Upper lobe of left lung (tissue), 6 donors: ENCODE measurements around the gene PSG5. TPM values are rescaled to one million over a fixed set of nuclear protein-coding genes. Genes with fewer than 3 reads are reported as not detected.
A peak's percentile ranks its signal among the peaks of the same experiment; 100 is the strongest.
"Not testable (repeated sequence)": the region's sequence is repeated elsewhere in the genome, so short reads cannot be mapped to it uniquely, and the experiment has no call there.

ENCODE experiments used
- ATAC-seq, 2 donors: fragments of 200-7000 bp; cut with Tn5 transposase; one replicate each; pipeline ENCODE4 v1.9.1; 2022; ENCODE audit warnings: mild to moderate bottlenecking in 2 of 2, moderate library complexity in 2 of 2; ENCODE audit not compliant: low FRiP score in 2 of 2
- DNase-seq, 2 donors: peaks; one replicate each; pipeline ENCODE4 v3.0.0-alpha.2; 2019 to 2020
- H3K27ac ChIP-seq, 4 donors: fragments of 200-600 bp; sonication (generic); one replicate each; pipeline ENCODE4 v1.5.1; 2016 to 2019
- H3K27me3 ChIP-seq, 4 donors: fragments of 200-600 bp; sonication (generic); one replicate each; pipeline ENCODE4 v1.5.1; 2017 to 2019
- H3K36me3 ChIP-seq, 4 donors: fragments of 200-600 bp; sonication (generic); one replicate each; pipeline ENCODE4 v1.5.1; 2016 to 2019
- H3K4me1 ChIP-seq, 4 donors: fragments of 200-600 bp; sonication (generic); one replicate each; pipeline ENCODE4 v1.5.1; 2018 to 2019
- H3K4me3 ChIP-seq, 4 donors: fragments of 200-600 bp; sonication (generic); one replicate each; pipeline ENCODE4 v1.5.1; 2017 to 2019; ENCODE audit warnings: mild to moderate bottlenecking in 2 of 4, moderate library complexity in 1 of 4
- H3K9me3 ChIP-seq, 4 donors: fragments of 200-600 bp; sonication (generic); one replicate each; pipeline ENCODE4 v1.5.1; 2018 to 2019
- CTCF ChIP-seq, 6 experiments: fragments of 450-650 bp in 4 of 6; fragments of 200-600 bp in 2 of 6; sonication (generic) in 2 of 6; IDR thresholded peaks; one replicate each; pipeline ENCODE4 v1.5.1; 2016 to 2019; ENCODE audit warnings: antibody characterized with exemption in 6 of 6
- EP300 ChIP-seq, 4 donors: sonication (generic); formaldehyde crosslinking; IDR thresholded peaks; one replicate each; pipeline ENCODE4 v1.5.1; 2017; ENCODE audit warnings: antibody characterized with exemption in 4 of 4, control low read depth in 2 of 4
- POLR2A ChIP-seq, 4 donors: fragments of 450-650 bp; IDR thresholded peaks; one replicate each; pipeline ENCODE4 v1.5.1; 2016 to 2017; ENCODE audit warnings: antibody characterized with exemption in 4 of 4, mild to moderate bottlenecking in 2 of 4
- POLR2AphosphoS5 ChIP-seq, 2 donors: sonication (generic); formaldehyde crosslinking; IDR thresholded peaks; one replicate each; pipeline ENCODE4 v1.5.1; 2017; ENCODE audit warnings: antibody characterized with exemption in 2 of 2
- WGBS, 2 donors: methylation state at CpG; one replicate each; pipeline ENCODE4 v1.1.5; 2017 to 2018; 5-methylcytosine and 5-hydroxymethylcytosine counted together
- total RNA-seq, 6 donors: library from RNA; depleted of rRNA in 4 of 6; stranded (reverse); fragments of >200 nt in 4 of 6; gene quantifications; one replicate each; pipeline versions ENCODE4 v1.1.0 to v1.2.1, GENCODE V29; 2016 to 2021
- donor health status: DM: no; HTN: no; CAD: no; lungs with moderate emphysema.
- donor health status: DM: no; HTN: yes; CAD: no; lungs with severe emphysema.

PSG5 gene
- total RNA-seq, 6 donors from 2014 or later = not detected

DNA sequence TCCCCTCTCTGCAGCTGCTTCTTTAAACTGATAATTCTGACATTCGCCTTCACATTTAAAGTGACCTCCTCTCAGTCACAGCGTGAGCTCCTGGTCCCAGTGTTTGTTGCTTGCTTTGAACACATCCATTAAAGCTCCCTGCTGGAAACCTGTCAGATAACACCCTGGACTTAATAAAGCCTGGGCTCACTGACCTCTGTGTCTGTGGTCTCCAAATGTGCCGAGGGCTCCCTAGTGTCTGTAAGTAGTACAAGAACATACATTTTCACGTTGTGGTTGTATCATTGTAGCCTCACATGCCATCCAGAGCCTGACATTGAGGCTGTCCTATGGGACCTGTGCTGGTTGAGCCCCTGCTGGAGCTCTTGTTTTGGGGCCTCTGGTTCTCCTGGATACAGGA lies 21.7 kb upstream of the PSG5 start:
- H3K9me3 ChIP-seq = no peaks in the 10 kb centered on the region
- no peak for DNase-seq
- H3K27me3 ChIP-seq = no peaks in the 10 kb centered on the region
- no peaks in the 10 kb centered on the region for H3K36me3 ChIP-seq
- TF ChIP-seq CTCF (IDR thresholded peaks at IDR 0.05) (no peak), POLR2AphosphoS5 (IDR thresholded peaks at IDR 0.05) (no peak), POLR2A (IDR thresholded peaks at IDR 0.05) (no peak), EP300 (IDR thresholded peaks at IDR 0.05) (no peak)
- no peak overlapping the region for H3K4me3 ChIP-seq
- no peak overlapping the region for H3K27ac ChIP-seq
- H3K4me1 ChIP-seq = no peaks in the 10 kb centered on the region
- no peak for ATAC-seq
- 50% methylated on average over 1 of the region's 4 CpGs; no CpG with 5 or more reads in 1 of the 2 donors for WGBS, 2 donors

DNA sequence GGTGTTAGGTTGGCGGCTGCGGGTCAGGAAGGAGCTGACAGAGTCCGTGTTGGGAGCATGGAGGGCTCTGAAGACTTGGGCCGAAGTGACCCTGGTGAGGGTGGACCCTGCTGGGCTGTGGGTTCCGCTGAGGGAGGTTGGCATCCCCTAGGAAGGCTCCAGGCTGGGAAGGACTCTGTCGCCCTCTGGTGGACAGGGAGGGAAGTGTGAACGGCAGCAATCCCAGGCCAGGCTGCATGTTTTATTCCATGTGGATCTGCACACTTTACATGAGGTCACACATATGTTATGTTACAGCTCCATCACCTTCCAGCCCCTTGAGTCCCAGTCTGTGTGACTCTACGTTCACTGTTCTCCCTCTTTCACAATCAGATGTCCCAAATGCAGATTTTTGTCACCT lies 20.8 kb upstream of the PSG5 start:
- not testable (repeated sequence) for H3K9me3 ChIP-seq, H3K27ac ChIP-seq, DNase-seq, H3K27me3 ChIP-seq, H3K36me3 ChIP-seq, H3K4me3 ChIP-seq, H3K4me1 ChIP-seq, ATAC-seq
- TF ChIP-seq CTCF (IDR thresholded peaks at IDR 0.05) = peak in 3 of 6 experiments; percentile 20 to 48 (median 38)
- 56% methylated on average over 8 of the region's 8 CpGs; no CpG with 5 or more reads in 1 of the 2 donors for WGBS, 2 donors

- DNase-seq, H3K27me3 ChIP-seq, H3K4me3 ChIP-seq, H3K4me1 ChIP-seq, H3K9me3 ChIP-seq, H3K27ac ChIP-seq, ATAC-seq, H3K36me3 ChIP-seq: not testable (repeated sequence)
- 41% methylated on average over 9 of the region's 9 CpGs; no CpG with 5 or more reads in 1 of the 2 donors for WGBS, 2 donors
These were observed 19.3 kb upstream of the PSG5 start, which contains the start of gene PSG4 for GRCh38 chr19:43205471-43206105. Gene PSG4 (minus strand): TSS chr19:43205638. CDS start chr19:43205536, 102 bp downstream.

DNA sequence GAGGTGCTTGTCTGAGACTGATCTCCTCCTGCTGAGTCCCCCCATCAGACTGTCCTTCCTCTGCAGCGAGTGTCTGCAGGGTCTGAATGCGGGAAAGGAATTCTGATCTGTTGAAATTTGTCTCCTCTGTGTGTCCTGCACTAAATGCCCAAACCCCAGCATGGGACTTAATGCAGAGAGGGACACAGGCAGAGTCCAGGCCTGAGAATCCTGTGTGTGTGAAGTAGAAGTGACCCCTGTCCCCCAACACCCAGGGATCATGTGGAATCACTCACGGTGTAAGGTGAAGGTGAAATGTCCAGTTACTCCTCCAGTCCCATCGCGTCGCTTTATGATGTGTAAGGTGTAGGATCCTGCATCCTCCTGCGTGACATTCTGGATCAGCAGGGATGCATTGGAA lies 17.3 kb upstream of the PSG5 start:
- ATAC-seq, DNase-seq, H3K27me3 ChIP-seq, H3K4me3 ChIP-seq, H3K36me3 ChIP-seq, H3K9me3 ChIP-seq, H3K27ac ChIP-seq, H3K4me1 ChIP-seq: not testable (repeated sequence)
- WGBS, 2 donors = 89% methylated on average over 7 of the region's 7 CpGs; no CpG with 5 or more reads in 1 of the 2 donors

- H3K27ac ChIP-seq, H3K9me3 ChIP-seq, ATAC-seq, H3K36me3 ChIP-seq, DNase-seq, H3K4me3 ChIP-seq, H3K27me3 ChIP-seq, H3K4me1 ChIP-seq: not testable (repeated sequence)
- WGBS, 2 donors = 73% methylated on average over 2 of the region's 2 CpGs; no CpG with 5 or more reads in 1 of the 2 donors
These were observed 15.6 kb upstream of the PSG5 start for GRCh38 chr19:43201891-43202290.

GRCh38 chr19:43201337-43201801 lies 15.0 kb upstream of the PSG5 start:
- H3K27me3 ChIP-seq, ATAC-seq, H3K9me3 ChIP-seq, DNase-seq, H3K4me1 ChIP-seq, H3K36me3 ChIP-seq, H3K27ac ChIP-seq, H3K4me3 ChIP-seq: not testable (repeated sequence)
- WGBS, 2 donors = 61% methylated on average over 7 of the region's 7 CpGs; no CpG with 5 or more reads in 1 of the 2 donors

GRCh38 chr19:43198686-43199419 lies 12.5 kb upstream of the PSG5 start:
- not testable (repeated sequence) for H3K27ac ChIP-seq, DNase-seq, H3K4me1 ChIP-seq, ATAC-seq, H3K9me3 ChIP-seq, H3K4me3 ChIP-seq, H3K36me3 ChIP-seq, H3K27me3 ChIP-seq
- WGBS, 2 donors = 55% methylated on average over 4 of the region's 5 CpGs; no CpG with 5 or more reads in 1 of the 2 donors

GRCh38 chr19:43197666-43198397 lies 11.5 kb upstream of the PSG5 start:
- not testable (repeated sequence) for H3K9me3 ChIP-seq, H3K4me3 ChIP-seq, H3K4me1 ChIP-seq, H3K27ac ChIP-seq, H3K27me3 ChIP-seq, DNase-seq, H3K36me3 ChIP-seq, ATAC-seq
- WGBS, 2 donors = 100% methylated on average over 1 of the region's 7 CpGs; no CpG with 5 or more reads in 1 of the 2 donors

DNA sequence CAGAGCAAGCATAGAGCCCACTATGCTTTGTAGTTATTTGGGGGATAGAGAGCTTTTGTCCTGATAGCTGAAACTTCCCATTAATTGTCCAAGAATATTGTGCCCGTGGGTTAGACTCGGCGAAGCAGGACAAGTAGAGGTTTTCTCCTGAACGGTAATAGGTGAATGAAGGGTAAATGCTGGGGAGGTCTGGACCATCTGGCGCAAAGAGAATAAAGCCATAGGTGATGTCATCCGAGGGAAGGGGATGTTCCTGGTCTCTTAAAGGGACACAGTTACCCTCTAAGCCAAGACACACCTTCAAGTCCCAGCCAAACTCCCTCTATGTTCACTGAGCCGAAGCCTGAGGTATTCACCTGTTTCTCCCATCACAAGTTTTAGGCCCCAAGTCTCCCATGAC lies 8.1 kb upstream of the PSG5 start:
- H3K9me3 ChIP-seq, DNase-seq, H3K27ac ChIP-seq, H3K4me1 ChIP-seq, H3K27me3 ChIP-seq, H3K4me3 ChIP-seq, ATAC-seq, H3K36me3 ChIP-seq: not testable (repeated sequence)
- WGBS, 2 donors = 75 to 84% methylated on average over 7 of the region's 7 CpGs
